IPS DF 4.7 (cell line): ENCODE results near the gene UBAC2.
"Not testable (repeated sequence)": the region's sequence is repeated elsewhere in the genome, so short reads cannot be mapped to it uniquely, and the experiment has no call there.

ENCODE experiments used
- DNase-seq: peaks from one replicate; pipeline ENCODE4 v3.0.0-alpha.2; 2013; ENCODE audit warnings: low spot score; ENCODE audit errors: extremely low read depth

Gene UBAC2

GRCh38 chr13:99374994-99375737 is 174.5 kb downstream of the UBAC2 start:
- no peak for DNase-seq

- DNase-seq, result no peak
Observed at GRCh38 chr13:99375738-99376080, 175.1 kb downstream of the UBAC2 start.

- DNase-seq, result no peak
Observed at GRCh38 chr13:99376132-99376531, 175.5 kb downstream of the UBAC2 start.

- DNase-seq, result no peak
Observed at GRCh38 chr13:99376924-99377323, 176.3 kb downstream of the UBAC2 start.

GRCh38 chr13:99377641-99378040 is 177.0 kb downstream of the UBAC2 start:
- no peak for DNase-seq

- peak; percentile 36 for DNase-seq
Observed at GRCh38 chr13:99378985-99379733, 178.5 kb downstream of the UBAC2 start.

- no peak for DNase-seq
Observed at GRCh38 chr13:99379856-99380801, 179.5 kb downstream of the UBAC2 start.

- no peak for DNase-seq
Observed at GRCh38 chr13:99380921-99381645, 180.4 kb downstream of the UBAC2 start.

- no peak for DNase-seq
Observed at GRCh38 chr13:99381766-99382165, 181.1 kb downstream of the UBAC2 start.

GRCh38 chr13:99382428-99383133 is 181.9 kb downstream of the UBAC2 start:
- DNase-seq, result no peak

GRCh38 chr13:99383511-99383921 is 182.9 kb downstream of the UBAC2 start:
- DNase-seq, result no peak

- no peak for DNase-seq
Observed at GRCh38 chr13:99383946-99384345, 183.3 kb downstream of the UBAC2 start.

GRCh38 chr13:99384468-99384867 is 183.8 kb downstream of the UBAC2 start:
- no peak for DNase-seq

- DNase-seq, result no peak
Observed at GRCh38 chr13:99385161-99385560, 184.5 kb downstream of the UBAC2 start.

- DNase-seq, result no peak
Observed at GRCh38 chr13:99385940-99386339, 185.3 kb downstream of the UBAC2 start.

GRCh38 chr13:99386495-99386894 is 185.8 kb downstream of the UBAC2 start:
- no peak for DNase-seq

- peak; percentile 36 for DNase-seq
Observed at GRCh38 chr13:99386911-99387788, 186.5 kb downstream of the UBAC2 start.

- DNase-seq, result no peak
Observed at GRCh38 chr13:99388334-99388923, 187.8 kb downstream of the UBAC2 start.

- DNase-seq, result not testable (repeated sequence)
Observed at GRCh38 chr13:99389094-99389493, 188.4 kb downstream of the UBAC2 start.
